ENCODE data around the gene LRRC7. TPM values are rescaled to one million over a fixed set of nuclear protein-coding genes. Genes with fewer than 3 reads are reported as not detected.

Gene LRRC7
- polyA plus RNA-seq, 1 of the 3 experiments (the other 2 are of a cell fraction): 0.02 TPM

DNA sequence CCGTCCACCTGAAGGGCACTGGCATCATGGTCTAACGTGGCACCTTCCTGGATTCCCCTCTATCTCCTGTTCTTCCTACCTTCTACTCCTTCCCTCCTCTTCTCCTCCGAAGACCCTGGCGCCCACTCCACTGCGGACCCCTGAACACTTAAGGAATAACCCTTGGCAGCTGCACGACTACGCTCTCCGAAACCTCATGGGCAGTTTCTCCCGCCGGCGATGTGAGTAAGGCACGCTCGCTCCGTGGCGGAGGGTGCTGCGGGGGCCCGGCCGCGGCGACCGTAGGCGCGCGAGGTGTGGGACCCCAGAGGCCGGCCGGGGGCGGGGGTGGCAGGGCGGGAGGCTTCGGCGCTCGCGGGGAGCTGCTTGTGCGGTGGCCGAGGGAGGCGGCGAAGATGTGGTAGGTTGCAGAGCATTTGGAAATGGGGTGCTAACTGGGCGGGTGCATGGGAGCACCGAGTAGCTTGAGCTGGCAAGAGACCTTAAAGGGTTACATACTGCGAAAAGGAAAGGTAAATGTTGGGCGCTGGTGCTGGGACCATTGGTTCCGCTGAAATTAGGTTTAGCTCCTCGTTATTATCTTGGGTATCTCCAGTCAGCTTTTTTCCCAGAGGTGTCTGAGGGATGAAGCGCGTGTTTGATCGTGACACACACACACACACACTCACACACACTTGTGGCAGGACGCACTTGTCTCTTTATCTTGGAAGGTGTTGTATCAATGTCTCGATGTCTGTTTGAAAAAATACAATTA lies 876 bp downstream of the LRRC7 start:
- Histone ChIP-seq H3K27me3 (ENCODE audit: insufficient read depth) (peaks cover 28% of the 10 kb centered on the region), H3K9me3 (no peaks in the 10 kb centered on the region), H2AFZ (ENCODE audit: low read depth) (0 out of 2 replicates have a peak overlapping the region, but pooled peaks have one; percentile 41), H3K36me3 (replicated peaks in 1 of 2; ENCODE audit: control insufficient read depth in 1 of 2, insufficient read depth in 2 of 2, low read length in 1 of 2) (no peaks in the 10 kb centered on the region), H3K9ac (no peak overlapping the region), H3K9me2 (no peaks in the 10 kb centered on the region), H3K4me1 (ENCODE audit: control insufficient read depth in 1 of 2, insufficient read depth in 2 of 2, low read depth in 1 of 2, low read length in 1 of 2) (peaks cover 5 to 11% of the 10 kb centered on the region in 2 experiments; a peak in 1 of 4 replicates), H3K27ac (ENCODE audit: low read depth in 2 of 2, low read length in 1 of 2) (no peak overlapping the region), H3K4me2 (peak overlapping the region; percentile 79), H3K4me3 (ENCODE audit: low read depth in 2 of 2, low read length in 1 of 2) (peak overlapping the region; percentile 51; a peak in 3 of 4 replicates), H3F3A (replicated peaks; ENCODE audit: insufficient read depth) (no peaks in the 10 kb centered on the region), H4K20me1 (ENCODE audit: insufficient read depth) (no peaks in the 10 kb centered on the region), H3K79me2 (ENCODE audit: insufficient read depth) (no peaks in the 10 kb centered on the region)
- WGBS (ENCODE audit: low lambda C conversion rate): 5% methylated on average over 23 of the region's 47 CpGs
- POLR2A ChIA-PET: interaction anchor here (1.0 kb wide), 1 partner anchor 22 kb away, joined by 4 read pairs; no protein-coding TSS in a partner anchor
- TF ChIP-seq NFIC (IDR thresholded peaks at IDR 0.05; ENCODE audit: borderline replicate concordance) (no peak), TEAD4 (IDR thresholded peaks at IDR 0.05; ENCODE audit: borderline replicate concordance, insufficient read depth) (no peak), FOXJ3 (CRISPR knock-in tag; IDR thresholded peaks at IDR 0.05) (no peak), SIN3A (IDR thresholded peaks at IDR 0.05; ENCODE audit: borderline replicate concordance, low read depth, low read length) (no peak), TCF12 (IDR thresholded peaks at IDR 0.05) (no peak), YY1 (IDR thresholded peaks at IDR 0.05; ENCODE audit: low read depth) (no peak), POLR2AphosphoS5 (IDR thresholded peaks at IDR 0.05; ENCODE audit: low read depth, low read length) (no peak), RFX5 (IDR thresholded peaks at IDR 0.05; ENCODE audit: low read length) (no peak), EP300 (IDR thresholded peaks at IDR 0.05; ENCODE audit: borderline replicate concordance in 1 of 2, low read depth in 1 of 2, low read length in 1 of 2) (no peak), JUND (IDR thresholded peaks at IDR 0.05) (no peak), FOXM1 (IDR thresholded peaks at IDR 0.05; ENCODE audit: low read depth) (no peak), MEF2A (IDR thresholded peaks at IDR 0.05; ENCODE audit: borderline replicate concordance, low read depth) (no peak), MXI1 (IDR thresholded peaks at IDR 0.05; ENCODE audit: low read depth, low read length) (no peak), TAF1 (IDR thresholded peaks at IDR 0.05; ENCODE audit: borderline replicate concordance, low read depth, low read length) (no peak)
- TF ChIP-seq, protein P1, sequence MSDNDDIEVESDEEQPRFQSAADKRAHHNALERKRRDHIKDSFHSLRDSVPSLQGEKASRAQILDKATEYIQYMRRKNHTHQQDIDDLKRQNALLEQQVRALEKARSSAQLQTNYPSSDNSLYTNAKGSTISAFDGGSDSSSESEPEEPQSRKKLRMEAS (IDR thresholded peaks at IDR 0.05; ENCODE audit: low read depth): no peak
- peak; percentile 49 for DNase-seq
- CTCF ChIA-PET: interaction anchor here (0.8 to 1.3 kb wide), 2 partner anchors 8 to 15 kb away, joined by 3 read pairs; no protein-coding TSS in a partner anchor

DNA sequence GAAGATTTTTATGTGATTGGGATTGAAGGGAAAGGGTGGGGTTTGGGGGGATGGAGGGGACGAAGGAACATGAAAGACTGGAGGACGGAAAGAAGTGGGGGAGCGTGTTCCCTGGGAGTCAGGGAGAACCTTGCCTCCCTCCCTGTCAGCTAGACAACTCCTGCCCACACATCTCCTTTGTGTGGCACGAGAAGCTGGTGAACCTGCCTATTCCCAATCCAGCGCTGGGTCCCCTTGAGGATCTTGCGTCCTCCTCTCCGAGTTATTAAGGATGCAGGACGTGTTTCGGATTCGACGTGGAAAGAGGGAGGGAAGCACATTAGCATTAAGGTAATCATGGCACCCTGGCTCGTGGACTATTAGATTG lies 1.4 kb downstream of the LRRC7 start:
- no peaks in the 10 kb centered on the region for H4K20me1 ChIP-seq (ENCODE audit: insufficient read depth)
- TF ChIP-seq JUND (IDR thresholded peaks at IDR 0.05): no peak
- no peaks in the 10 kb centered on the region for H3K36me3 ChIP-seq (replicated peaks in 1 of 2; ENCODE audit: control insufficient read depth in 1 of 2, insufficient read depth in 2 of 2, low read length in 1 of 2)
- no peaks in the 10 kb centered on the region for H3F3A ChIP-seq (replicated peaks; ENCODE audit: insufficient read depth)
- no peaks in the 10 kb centered on the region for H3K79me2 ChIP-seq (ENCODE audit: insufficient read depth)
- H3K4me2 ChIP-seq: no peak overlapping the region
- no peak overlapping the region for H3K27ac ChIP-seq (ENCODE audit: low read depth in 2 of 2, low read length in 1 of 2)
- 19% methylated on average over 12 of the region's 12 CpGs for whole genome bisulfite sequencing (ENCODE audit: low lambda C conversion rate)
- CTCF ChIA-PET: interaction anchor here (1.3 kb wide), 1 partner anchor 15 kb away, joined by 3 read pairs; no protein-coding TSS in a partner anchor
- H3K9me2 ChIP-seq: no peaks in the 10 kb centered on the region
- peaks cover 28% of the 10 kb centered on the region for H3K27me3 ChIP-seq (ENCODE audit: insufficient read depth)
- H3K4me3 ChIP-seq (ENCODE audit: low read depth in 2 of 2, low read length in 1 of 2): peak overlapping the region in 1 of 2 experiments; percentile 23; a peak in 1 of 4 replicates
- DNase-seq: peak; percentile 13
- no peak overlapping the region for H3K9ac ChIP-seq
- no peak overlapping the region for H2AFZ ChIP-seq (ENCODE audit: low read depth)
- POLR2A ChIA-PET: interaction anchor here (1.0 kb wide), 1 partner anchor 21 kb away, joined by 4 read pairs; no protein-coding TSS in a partner anchor
- H3K9me3 ChIP-seq: no peaks in the 10 kb centered on the region
- H3K4me1 ChIP-seq (ENCODE audit: control insufficient read depth in 1 of 2, insufficient read depth in 2 of 2, low read depth in 1 of 2, low read length in 1 of 2): peaks cover 5 to 11% of the 10 kb centered on the region in 2 experiments; a peak in 1 of 4 replicates

Data from SK-N-SH (cell line).